ENCODE results near the gene ZIC4.

ZIC4 gene

GRCh38 chr3:147341727-147342126 is 64.6 kb downstream of the ZIC4 start:
- no peak for DNase-seq

GRCh38 chr3:147336543-147337278 is 69.6 kb downstream of the ZIC4 start:
- no peak for DNase-seq
